Psoas muscle (tissue), 8 donors: ENCODE data around the gene TMEFF2. TPM values are rescaled to one million over a fixed set of nuclear protein-coding genes. Genes with fewer than 3 reads are reported as not detected.

Experiments
- ATAC-seq, 4 donors: fragments of 200-7000 bp; cut with Tn5 transposase; one replicate each; pipeline ENCODE4 v1.9.1; 2020; ENCODE audit warnings: moderate library complexity in 3 of 4, mild to moderate bottlenecking in 2 of 4
- DNase-seq, 2 donors: peaks; one replicate each; pipeline ENCODE4 v3.0.0-alpha.2; 2020
- H3K27ac ChIP-seq: fragments of 200-600 bp; one replicate; pipeline ENCODE4 v1.8.0; 2022
- H3K27me3 ChIP-seq, 3 donors: fragments of 200-600 bp in 1 of 3; one replicate each; pipeline versions ENCODE4 v1.6.1 to v1.8.0; 2013 to 2022; ENCODE audit warnings: low read length in 2 of 3, mild to moderate bottlenecking in 2 of 3, moderate library complexity in 1 of 3; ENCODE audit not compliant: insufficient read depth in 3 of 3
- H3K36me3 ChIP-seq, 2 donors: fragments of 200-600 bp in 1 of 2; one replicate each; pipeline versions ENCODE4 v1.6.1 to v1.8.0; 2013 to 2022; ENCODE audit warnings: low read depth in 1 of 2, mild to moderate bottlenecking in 1 of 2, moderate library complexity in 1 of 2; ENCODE audit not compliant: insufficient read depth in 1 of 2
- H3K4me1 ChIP-seq: fragments of 200-600 bp; one replicate; pipeline ENCODE4 v1.8.0; 2022
- H3K4me3 ChIP-seq: fragments of 200-600 bp; one replicate; pipeline ENCODE4 v1.8.0; 2022; ENCODE audit warnings: mild to moderate bottlenecking
- H3K9me3 ChIP-seq: fragments of 200-600 bp; one replicate; pipeline ENCODE4 v1.8.0; 2022
- CTCF ChIP-seq: fragments of 200-600 bp; IDR thresholded peaks from one replicate; pipeline ENCODE4 v1.8.0; 2022; ENCODE audit warnings: antibody characterized with exemption
- WGBS, 3 donors: extraction: QIAGEN DNeasy Blood & Tissue Kit; methylation state at CpG; one replicate each; pipeline versions ENCODE4 v1.1.6 to v1.1.7; 2013; 5-methylcytosine and 5-hydroxymethylcytosine counted together
- intact Hi-C, 2 donors: fragments of 100-400 bp; cut with DNase I; formaldehyde crosslinking; loops; one replicate each; pipeline versions ENCODE4 v1.11.0 to v1.14.2; 2022
- polyA plus RNA-seq, 3 donors: library from polyadenylated mRNA; stranded (reverse); fragments of 200-250 nt; gene quantifications; one replicate each; pipeline ENCODE4 v1.2.3, GENCODE V29; 2013
- total RNA-seq, 4 donors: library from RNA; stranded (reverse); fragmentation: NEBNext Ultra II Directional in 2 of 4; extraction: Animal tissue kit (Norgen Biotek cat#: 25700) in 2 of 4; gene quantifications; one replicate each; pipeline versions ENCODE4 v1.2.1 to v1.2.4, GENCODE V29; 2021 to 2023
- donor health status: healthy with polysubstance abuse.
- donor health status: DM: no; HTN: no; CAD: no; lungs with moderate emphysema.
- donor health status: Bipolar disorder and iron deficiency.
- donor health status: healthy.
- donor health status: DM: yes; HTN: yes; CAD: no.
- donor health status: DM: no; HTN: no; CAD: no.
- donor health status: DM: no; HTN: no; CAD: no.
- donor health status: DM: yes; HTN: yes; CAD: no.

The TMEFF2 gene
- total and polyA plus RNA-seq, 7 donors, result 0.07 to 0.47 (median 0.16) TPM; not detected in 4

- WGBS, 3 donors, result 59 to 76% (median 65%) methylated on average over 2 of the region's 2 CpGs
Measured at GRCh38 chr2:191985740-191986139, 209.0 kb downstream of the TMEFF2 start.

GRCh38 chr2:191983591-191983990, 211.1 kb downstream of the TMEFF2 start:
- DNase-seq (no peak), ATAC-seq (no peak)
- no peaks in the 10 kb centered on the region for H3K36me3 ChIP-seq
- no peaks in the 10 kb centered on the region for H3K4me1 ChIP-seq
- no peak overlapping the region for H3K4me3 ChIP-seq
- H3K27me3 ChIP-seq, result no peaks in the 10 kb centered on the region
- intact Hi-C loops, result no loop called here
- no peak overlapping the region for H3K27ac ChIP-seq
- WGBS, 3 donors, result 34 to 62% (median 35%) methylated on average over 1 of the region's 1 CpG
- H3K9me3 ChIP-seq, result no peaks in the 10 kb centered on the region
- TF ChIP-seq CTCF, result no peak

More at GRCh38 chr2:191985740-191986139, 209.0 kb downstream of the TMEFF2 start:
- H3K36me3 ChIP-seq, result no peaks in the 10 kb centered on the region
- no peaks in the 10 kb centered on the region for H3K4me1 ChIP-seq
- ATAC-seq, result no peak
- H3K27me3 ChIP-seq, result no peaks in the 10 kb centered on the region
- DNase-seq, result no peak
- no peaks in the 10 kb centered on the region for H3K9me3 ChIP-seq
- no peak overlapping the region for H3K27ac ChIP-seq
- intact Hi-C loops, result no loop called here
- no peak overlapping the region for H3K4me3 ChIP-seq
- TF ChIP-seq CTCF, result no peak

GRCh38 chr2:191983186-191983585, 211.5 kb downstream of the TMEFF2 start:
- Histone ChIP-seq H3K9me3 (no peaks in the 10 kb centered on the region), H3K36me3 (no peaks in the 10 kb centered on the region), H3K27ac (no peak overlapping the region), H3K4me1 (no peaks in the 10 kb centered on the region), H3K4me3 (no peak overlapping the region), H3K27me3 (no peaks in the 10 kb centered on the region)
- no peak for TF ChIP-seq CTCF
- no peak for DNase-seq
- intact Hi-C loops, result no loop called here
- ATAC-seq, result no peak

- DNase-seq, result no peak
- H3K36me3 ChIP-seq, result no peaks in the 10 kb centered on the region
- no peaks in the 10 kb centered on the region for H3K27me3 ChIP-seq
- H3K9me3 ChIP-seq, result no peaks in the 10 kb centered on the region
- no peak for ATAC-seq
- H3K4me1 ChIP-seq, result no peaks in the 10 kb centered on the region
- intact Hi-C loops, result no loop called here
- TF ChIP-seq CTCF, result no peak
- 67 to 80% (median 79%) methylated on average over 5 of the region's 5 CpGs for WGBS, 3 donors
- no peak overlapping the region for H3K27ac ChIP-seq
- no peak overlapping the region for H3K4me3 ChIP-seq
Measured at GRCh38 chr2:191981706-191982105, 213.0 kb downstream of the TMEFF2 start.

- no peak for TF ChIP-seq CTCF
Measured at GRCh38 chr2:191980483-191980882, 214.2 kb downstream of the TMEFF2 start.

More at GRCh38 chr2:191980483-191980882, 214.2 kb downstream of the TMEFF2 start:
- no peak for ATAC-seq
- Histone ChIP-seq H3K36me3 (no peaks in the 10 kb centered on the region), H3K4me1 (no peaks in the 10 kb centered on the region), H3K9me3 (no peaks in the 10 kb centered on the region), H3K27ac (no peak overlapping the region), H3K4me3 (no peak overlapping the region), H3K27me3 (no peaks in the 10 kb centered on the region)
- 93 to 97% (median 94%) methylated on average over 3 of the region's 3 CpGs for WGBS, 3 donors
- DNase-seq, result no peak
- intact Hi-C loops, result no loop called here
